ENCODE data around the gene RBM3.

DNA sequence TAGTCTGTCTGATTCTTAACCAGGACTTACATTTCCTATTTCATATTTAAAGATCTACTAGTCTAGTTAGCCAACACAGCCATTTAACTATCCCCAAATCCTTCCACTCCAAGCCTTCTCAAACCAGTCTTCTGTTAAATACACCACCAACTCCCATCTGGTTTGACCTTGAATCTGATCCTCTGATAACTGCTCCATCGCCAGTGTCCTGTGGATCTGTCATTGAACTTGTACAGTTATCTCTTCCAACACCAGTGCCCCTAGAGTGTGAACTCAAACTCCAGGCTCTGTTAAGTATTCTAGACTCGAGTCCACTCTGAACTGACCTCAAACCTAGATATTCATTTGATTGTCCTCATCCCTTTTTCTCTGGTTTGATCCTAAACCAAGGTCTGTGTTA lies 37.4 kb downstream of the RBM3 start:
- TF ChIP-seq, protein P1, sequence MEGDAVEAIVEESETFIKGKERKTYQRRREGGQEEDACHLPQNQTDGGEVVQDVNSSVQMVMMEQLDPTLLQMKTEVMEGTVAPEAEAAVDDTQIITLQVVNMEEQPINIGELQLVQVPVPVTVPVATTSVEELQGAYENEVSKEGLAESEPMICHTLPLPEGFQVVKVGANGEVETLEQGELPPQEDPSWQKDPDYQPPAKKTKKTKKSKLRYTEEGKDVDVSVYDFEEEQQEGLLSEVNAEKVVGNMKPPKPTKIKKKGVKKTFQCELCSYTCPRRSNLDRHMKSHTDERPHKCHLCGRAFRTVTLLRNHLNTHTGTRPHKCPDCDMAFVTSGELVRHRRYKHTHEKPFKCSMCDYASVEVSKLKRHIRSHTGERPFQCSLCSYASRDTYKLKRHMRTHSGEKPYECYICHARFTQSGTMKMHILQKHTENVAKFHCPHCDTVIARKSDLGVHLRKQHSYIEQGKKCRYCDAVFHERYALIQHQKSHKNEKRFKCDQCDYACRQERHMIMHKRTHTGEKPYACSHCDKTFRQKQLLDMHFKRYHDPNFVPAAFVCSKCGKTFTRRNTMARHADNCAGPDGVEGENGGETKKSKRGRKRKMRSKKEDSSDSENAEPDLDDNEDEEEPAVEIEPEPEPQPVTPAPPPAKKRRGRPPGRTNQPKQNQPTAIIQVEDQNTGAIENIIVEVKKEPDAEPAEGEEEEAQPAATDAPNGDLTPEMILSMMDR (IDR thresholded peaks at IDR 0.05) = no peak
- TF ChIP-seq POLR2A (IDR thresholded peaks at IDR 0.05) = no peak

All from thyroid gland (tissue), 4 donors.